NB4 (cell line): ENCODE data around the gene RNU1-1.
"Not testable (repeated sequence)": the region's sequence is repeated elsewhere in the genome, so short reads cannot be mapped to it uniquely, and the experiment has no call there.

Experiments
- CTCF ChIP-seq: IDR thresholded peaks from one replicate; pipeline ENCODE4 v1.5.1; 2012; ENCODE audit warnings: low read depth, low read length
- POLR2A ChIP-seq: IDR thresholded peaks from 2 replicates; pipeline ENCODE4 v1.6.1; 2011; ENCODE audit warnings: mild to moderate bottlenecking; ENCODE audit not compliant: insufficient read length; ENCODE audit errors: extremely low read depth

DNA sequence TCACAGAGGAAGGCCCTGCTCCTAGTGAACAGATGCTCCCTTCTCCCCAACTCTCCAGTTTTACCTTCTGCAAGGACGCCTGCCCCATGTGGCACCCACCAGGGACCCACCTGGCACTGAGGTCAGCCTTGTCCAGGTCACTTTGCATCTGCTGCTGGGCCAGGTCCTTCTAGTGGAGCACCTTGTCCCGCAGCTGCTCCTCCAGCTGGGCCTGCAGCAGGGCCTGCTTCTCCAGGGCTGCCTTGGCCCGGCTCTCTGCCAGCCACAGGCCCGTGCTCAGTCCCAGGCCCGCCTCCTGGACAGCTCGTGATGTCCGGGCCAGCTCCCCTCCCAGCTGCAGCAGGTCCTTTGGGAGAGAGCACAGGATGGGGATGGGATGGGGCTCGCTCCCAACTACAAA, 27.8 kb downstream of the RNU1-1 start:
- not testable (repeated sequence) for TF ChIP-seq CTCF, POLR2A
